Mesothelial cell of epicardium (in vitro differentiated cells): ENCODE measurements around the gene CAPNS1. TPM values are rescaled to one million over a fixed set of nuclear protein-coding genes. Genes with fewer than 3 reads are reported as not detected.
A peak's percentile ranks its signal among the peaks of the same experiment; 100 is the strongest.

Experiments used
- DNase-seq, 2 experiments: peaks; one replicate each; pipeline ENCODE4 v3.0.0; 2021; ENCODE audit warnings: low spot score in 2 of 2; ENCODE audit not compliant: unreplicated experiment in 2 of 2
- H3K27ac Mint-ChIP-seq: 2 replicates; pipeline ENCODE4 v1.8.0; 2021; ENCODE audit warnings: mixed read lengths
- H3K27me3 Mint-ChIP-seq: 2 replicates; pipeline ENCODE4 v1.8.0; 2021; ENCODE audit warnings: low read depth, mixed read lengths
- H3K36me3 Mint-ChIP-seq: 2 replicates; pipeline ENCODE4 v1.8.0; 2021; ENCODE audit warnings: mixed read lengths
- H3K4me1 Mint-ChIP-seq: 2 replicates; pipeline ENCODE4 v1.8.0; 2021; ENCODE audit warnings: mixed read lengths
- H3K4me3 Mint-ChIP-seq: 2 replicates; pipeline ENCODE4 v1.8.0; 2021; ENCODE audit warnings: mild to moderate bottlenecking, moderate library complexity, mixed read lengths
- H3K9me3 Mint-ChIP-seq: 2 replicates; pipeline ENCODE4 v1.8.0; 2021; ENCODE audit warnings: mixed read lengths
- total RNA-seq: library from RNA; stranded (reverse); gene quantifications from 3 replicates; pipeline ENCODE4 v1.2.1, GENCODE V29; 2021
- TF ChIP-seq, protein P1 (sequence below): fragments of 200-600 bp; sonication (generic); IDR thresholded peaks from one replicate; pipeline ENCODE4 v1.5.0; 2021; ENCODE audit warnings: antibody characterized with exemption; ENCODE audit not compliant: unreplicated experiment

Gene CAPNS1
- total RNA-seq, 1 donor from 2014 or later: 425 TPM

- Mint-ChIP-seq H3K27me3 (peaks cover 2% of the 10 kb centered on the region), H3K36me3 (peaks cover 12% of the 10 kb centered on the region), H3K9me3 (no peaks in the 10 kb centered on the region), H3K4me1 (peaks cover 21% of the 10 kb centered on the region), H3K4me3 (no peak overlapping the region), H3K27ac (no peak overlapping the region)
- TF ChIP-seq, protein P1, sequence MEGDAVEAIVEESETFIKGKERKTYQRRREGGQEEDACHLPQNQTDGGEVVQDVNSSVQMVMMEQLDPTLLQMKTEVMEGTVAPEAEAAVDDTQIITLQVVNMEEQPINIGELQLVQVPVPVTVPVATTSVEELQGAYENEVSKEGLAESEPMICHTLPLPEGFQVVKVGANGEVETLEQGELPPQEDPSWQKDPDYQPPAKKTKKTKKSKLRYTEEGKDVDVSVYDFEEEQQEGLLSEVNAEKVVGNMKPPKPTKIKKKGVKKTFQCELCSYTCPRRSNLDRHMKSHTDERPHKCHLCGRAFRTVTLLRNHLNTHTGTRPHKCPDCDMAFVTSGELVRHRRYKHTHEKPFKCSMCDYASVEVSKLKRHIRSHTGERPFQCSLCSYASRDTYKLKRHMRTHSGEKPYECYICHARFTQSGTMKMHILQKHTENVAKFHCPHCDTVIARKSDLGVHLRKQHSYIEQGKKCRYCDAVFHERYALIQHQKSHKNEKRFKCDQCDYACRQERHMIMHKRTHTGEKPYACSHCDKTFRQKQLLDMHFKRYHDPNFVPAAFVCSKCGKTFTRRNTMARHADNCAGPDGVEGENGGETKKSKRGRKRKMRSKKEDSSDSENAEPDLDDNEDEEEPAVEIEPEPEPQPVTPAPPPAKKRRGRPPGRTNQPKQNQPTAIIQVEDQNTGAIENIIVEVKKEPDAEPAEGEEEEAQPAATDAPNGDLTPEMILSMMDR: no peak
- DNase-seq: no peak
Measured at GRCh38 chr19:36111200-36111539, 28.7 kb upstream of the CAPNS1 start.

DNA sequence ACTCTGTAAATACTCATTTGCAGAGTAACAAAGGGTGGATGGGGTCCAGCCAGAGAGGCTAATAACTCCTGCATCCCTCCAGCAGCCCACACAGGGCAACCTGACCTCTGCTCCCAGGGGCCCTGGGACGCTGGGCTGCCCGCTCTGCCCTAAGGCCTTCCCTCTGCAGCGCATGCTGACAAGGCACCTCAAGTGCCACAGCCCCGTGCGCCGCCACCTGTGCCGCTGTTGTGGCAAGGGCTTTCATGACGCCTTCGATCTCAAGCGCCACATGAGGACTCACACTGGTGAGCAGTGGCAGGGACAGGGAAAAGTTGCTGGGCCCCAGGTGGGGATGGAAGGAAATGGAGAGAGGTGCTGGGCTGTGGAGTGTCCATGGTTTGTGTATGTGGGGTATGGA lies 27.2 kb upstream of the CAPNS1 start:
- peak overlapping the region; percentile 91 for H3K4me3 Mint-ChIP-seq
- H3K4me1 Mint-ChIP-seq: peaks cover 27% of the 10 kb centered on the region
- TF ChIP-seq, protein P1: no peak
- H3K36me3 Mint-ChIP-seq: peaks cover 12% of the 10 kb centered on the region
- no peak overlapping the region for H3K27ac Mint-ChIP-seq
- peaks cover 2% of the 10 kb centered on the region for H3K27me3 Mint-ChIP-seq
- DNase-seq: no peak
- H3K9me3 Mint-ChIP-seq: no peaks in the 10 kb centered on the region

GRCh38 chr19:36113425-36113824 lies 26.4 kb upstream of the CAPNS1 start:
- Mint-ChIP-seq H3K9me3 (no peaks in the 10 kb centered on the region), H3K27ac (no peak overlapping the region), H3K4me3 (peak overlapping the region; percentile 91), H3K27me3 (peaks cover 2% of the 10 kb centered on the region), H3K4me1 (peaks cover 27% of the 10 kb centered on the region), H3K36me3 (peaks cover 14% of the 10 kb centered on the region)
- TF ChIP-seq, protein P1: no peak
- DNase-seq: no peak

DNA sequence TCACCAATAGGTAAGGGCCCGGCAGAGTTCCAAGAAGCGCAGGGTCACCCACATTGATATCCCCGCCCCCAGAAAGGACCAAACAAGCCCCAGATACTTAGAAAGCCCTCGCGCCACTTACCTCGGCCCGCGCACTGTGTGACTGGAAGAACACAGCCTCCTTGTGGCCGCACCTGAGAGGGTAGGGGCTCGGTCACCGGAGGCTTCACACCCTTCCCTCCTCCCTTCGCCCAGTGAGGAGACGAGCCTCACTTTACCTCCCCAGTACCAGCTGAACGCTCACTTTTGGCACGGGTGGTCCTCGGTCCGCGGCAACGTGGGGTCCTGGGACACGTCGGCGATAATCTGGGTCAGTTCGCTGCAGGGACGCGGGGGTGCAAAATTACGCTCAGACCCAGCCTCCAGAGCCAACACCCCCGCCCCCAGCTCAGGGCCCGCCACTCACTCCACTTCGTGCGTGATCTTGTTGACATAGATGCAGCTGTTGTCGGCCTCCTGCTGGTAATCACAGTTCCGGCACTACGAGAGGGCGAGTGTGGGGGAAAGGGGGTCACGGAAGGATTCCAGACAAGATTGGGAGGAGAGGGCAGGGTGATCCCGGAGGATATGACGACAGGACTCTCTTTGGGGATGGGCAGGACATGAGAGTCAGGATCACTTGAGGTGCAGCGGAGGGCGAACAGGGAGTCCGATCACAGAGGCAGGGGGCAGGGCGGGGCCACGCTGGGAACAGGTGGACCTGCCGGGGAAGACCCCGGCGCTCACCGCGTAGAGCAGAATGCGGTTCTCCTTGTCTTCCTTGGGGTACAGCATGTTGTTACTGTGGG lies 25.8 kb upstream of the CAPNS1 start:
- Mint-ChIP-seq H3K9me3 (no peaks in the 10 kb centered on the region), H3K4me3 (peak overlapping the region; percentile 91), H3K27me3 (peaks cover 2% of the 10 kb centered on the region), H3K4me1 (peaks cover 27% of the 10 kb centered on the region), H3K27ac (peak overlapping the region; percentile 96), H3K36me3 (peaks cover 14% of the 10 kb centered on the region)
- TF ChIP-seq, protein P1: no peak
- DNase-seq: no peak

- Mint-ChIP-seq H3K4me1 (peaks cover 27% of the 10 kb centered on the region), H3K9me3 (no peaks in the 10 kb centered on the region), H3K4me3 (peak within 1 kb of the TSS; percentile 91), H3K27me3 (peaks cover 2% of the 10 kb centered on the region), H3K36me3 (peaks cover 14% of the 10 kb centered on the region), H3K27ac (peak within 1 kb of the TSS; percentile 96)
- TF ChIP-seq, protein P1: no peak
- DNase-seq: peak; percentile 97 to 98
Measured at GRCh38 chr19:36114721-36115452, 25.0 kb upstream of the CAPNS1 start, which contains the start of gene POLR2I. Gene POLR2I, minus strand, starts transcription at chr19:36114875. Its CDS starts 19 bp downstream, at chr19:36114856.
